RWPE1 (cell line): ENCODE data around the gene ZEB2.

Source experiments
- CTCF ChIA-PET: fragments of 350-600 bp; sonication (Branson Sonifier 250); formaldehyde crosslinking; extraction: SDS; loops from one replicate; lab custom pipeline; 2021; lab: Yijun Ruan, JAX
- POLR2A ChIA-PET: fragments of 400-600 bp; formaldehyde crosslinking; extraction: SDS; loops from one replicate; lab custom pipeline; 2020; ENCODE audit warnings: antibody characterized with exemption; ENCODE audit not compliant: low non-redundant PET; lab: Yijun Ruan, JAX
- DNase-seq: peaks from one replicate; pipeline ENCODE4 v3.0.0; 2012; ENCODE audit warnings: low spot score
- H3K27ac ChIP-seq: fragments of 450-650 bp; 2 replicates; pipeline ENCODE4 v1.5.1; 2017
- TF ChIP-seq, protein P1 (sequence below): fragments of 450-650 bp; conservative IDR thresholded peaks from 2 replicates; pipeline ENCODE4 v1.5.1; 2017; ENCODE audit warnings: low read depth, mild to moderate bottlenecking

The ZEB2 gene

DNA sequence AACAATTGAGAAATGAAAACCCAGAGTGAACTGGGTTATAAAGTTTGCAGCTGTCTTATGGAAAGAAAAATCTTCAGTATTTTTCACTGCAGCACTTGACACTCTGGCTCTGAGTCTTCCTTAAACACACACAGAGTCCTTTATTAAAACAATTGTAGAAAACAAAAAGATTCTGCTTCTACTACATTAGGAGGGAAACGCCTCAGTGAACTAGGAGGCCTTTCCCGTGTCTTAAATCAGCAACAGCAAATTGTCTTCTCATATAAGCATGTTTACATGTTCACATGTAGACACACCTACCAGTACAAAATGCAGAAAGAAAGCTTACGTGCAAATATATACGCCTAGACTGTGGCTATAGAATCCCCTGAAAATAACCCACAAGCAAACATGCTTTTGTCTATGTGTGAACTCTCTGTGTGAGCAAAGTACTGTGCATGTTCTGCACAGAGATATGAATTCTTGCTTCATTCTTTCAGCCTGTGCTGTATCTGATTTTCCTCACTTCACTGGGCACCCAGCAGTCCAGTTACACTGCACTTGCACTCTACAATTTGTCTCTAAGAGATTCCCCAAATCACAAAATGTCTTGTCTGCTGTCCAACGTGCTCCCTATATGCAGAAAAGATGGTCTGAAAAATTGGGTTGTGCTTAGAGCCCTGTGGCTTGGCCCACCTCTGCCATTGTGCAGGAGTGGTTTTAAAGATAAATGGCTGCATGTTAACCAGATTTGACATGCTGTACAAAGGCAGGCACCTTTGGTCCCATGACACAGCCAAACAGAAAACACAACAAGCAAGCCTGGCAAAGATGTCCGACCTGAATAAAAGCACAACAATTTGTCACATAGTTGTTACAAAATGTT, 24.5 kb downstream of the ZEB2 start:
- ChIA-PET POLR2A (no interaction called here), CTCF (interaction anchor here (0.6 to 0.7 kb wide), 2 partner anchors 221 to 1682 kb away, joined by 3 read pairs; no protein-coding TSS in a partner anchor)
- H3K27ac ChIP-seq: no peak overlapping the region
- no peak for DNase-seq
- TF ChIP-seq, protein P1, sequence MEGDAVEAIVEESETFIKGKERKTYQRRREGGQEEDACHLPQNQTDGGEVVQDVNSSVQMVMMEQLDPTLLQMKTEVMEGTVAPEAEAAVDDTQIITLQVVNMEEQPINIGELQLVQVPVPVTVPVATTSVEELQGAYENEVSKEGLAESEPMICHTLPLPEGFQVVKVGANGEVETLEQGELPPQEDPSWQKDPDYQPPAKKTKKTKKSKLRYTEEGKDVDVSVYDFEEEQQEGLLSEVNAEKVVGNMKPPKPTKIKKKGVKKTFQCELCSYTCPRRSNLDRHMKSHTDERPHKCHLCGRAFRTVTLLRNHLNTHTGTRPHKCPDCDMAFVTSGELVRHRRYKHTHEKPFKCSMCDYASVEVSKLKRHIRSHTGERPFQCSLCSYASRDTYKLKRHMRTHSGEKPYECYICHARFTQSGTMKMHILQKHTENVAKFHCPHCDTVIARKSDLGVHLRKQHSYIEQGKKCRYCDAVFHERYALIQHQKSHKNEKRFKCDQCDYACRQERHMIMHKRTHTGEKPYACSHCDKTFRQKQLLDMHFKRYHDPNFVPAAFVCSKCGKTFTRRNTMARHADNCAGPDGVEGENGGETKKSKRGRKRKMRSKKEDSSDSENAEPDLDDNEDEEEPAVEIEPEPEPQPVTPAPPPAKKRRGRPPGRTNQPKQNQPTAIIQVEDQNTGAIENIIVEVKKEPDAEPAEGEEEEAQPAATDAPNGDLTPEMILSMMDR: no peak

DNA sequence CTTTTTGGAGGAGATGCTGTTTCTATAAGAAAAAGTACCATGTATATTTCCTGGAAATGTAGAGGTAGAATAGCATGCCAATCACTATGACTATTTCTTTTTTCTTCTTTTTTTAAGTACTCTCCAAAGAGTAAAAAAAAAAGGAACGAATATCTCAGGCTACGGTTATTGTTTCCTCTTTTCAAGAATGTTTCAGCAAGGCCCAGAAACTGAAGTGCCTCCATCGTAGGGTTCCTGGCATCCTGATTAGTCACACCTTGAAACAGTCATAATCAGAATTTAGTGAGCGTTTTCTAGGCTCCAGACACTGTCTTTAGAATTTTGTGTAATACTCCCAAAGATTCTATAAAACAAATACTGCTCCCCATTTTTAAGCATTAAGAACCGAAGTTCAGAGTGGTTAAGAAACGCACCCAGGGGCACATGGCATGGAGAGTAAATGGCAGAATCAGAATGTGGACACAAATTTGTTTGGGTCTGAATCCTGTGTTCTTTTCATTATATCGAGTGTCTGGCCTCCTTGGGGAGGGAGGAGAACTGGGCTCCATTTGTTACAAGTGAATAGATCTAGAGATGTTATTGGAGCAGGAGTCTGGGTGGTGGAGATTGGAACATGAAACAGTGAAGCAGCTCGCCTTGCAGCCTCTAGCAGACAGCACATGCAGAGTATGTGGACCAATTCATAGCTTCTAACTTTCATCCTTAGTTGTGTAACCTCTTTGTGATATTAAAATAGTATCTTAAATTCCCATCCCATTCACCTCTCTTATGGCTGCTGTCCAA, 26.7 kb downstream of the ZEB2 start:
- ChIA-PET CTCF (no interaction called here), POLR2A (no interaction called here)
- H3K27ac ChIP-seq: no peak overlapping the region
- TF ChIP-seq, protein P1: no peak
- no peak for DNase-seq

DNA sequence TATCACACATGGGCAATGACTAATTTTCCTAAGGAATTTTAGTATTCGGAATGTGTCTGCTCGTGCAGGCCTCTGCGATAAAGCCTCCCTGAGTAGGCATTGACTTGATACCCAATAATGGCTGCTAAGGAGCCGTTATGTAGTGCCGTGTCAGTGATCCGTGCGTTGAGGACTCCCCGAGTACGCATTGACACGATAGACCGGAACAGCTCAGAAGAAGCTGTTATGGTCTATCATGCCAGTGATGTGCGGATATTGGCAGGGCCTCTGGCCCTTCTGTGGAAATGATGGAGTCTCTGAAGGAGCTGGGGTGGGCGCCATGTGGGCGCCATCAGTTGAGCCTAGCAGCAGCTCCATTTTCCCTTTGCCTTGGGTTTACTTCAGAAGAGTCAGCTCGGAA, 29.1 kb downstream of the ZEB2 start:
- H3K27ac ChIP-seq: no peak overlapping the region
- CTCF ChIA-PET: interaction anchor here (0.6 to 0.7 kb wide), 2 partner anchors 11 to 277 kb away, joined by 3 to 7 read pairs; no protein-coding TSS in a partner anchor
- TF ChIP-seq, protein P1: no peak
- POLR2A ChIA-PET: no interaction called here
- no peak for DNase-seq

DNA sequence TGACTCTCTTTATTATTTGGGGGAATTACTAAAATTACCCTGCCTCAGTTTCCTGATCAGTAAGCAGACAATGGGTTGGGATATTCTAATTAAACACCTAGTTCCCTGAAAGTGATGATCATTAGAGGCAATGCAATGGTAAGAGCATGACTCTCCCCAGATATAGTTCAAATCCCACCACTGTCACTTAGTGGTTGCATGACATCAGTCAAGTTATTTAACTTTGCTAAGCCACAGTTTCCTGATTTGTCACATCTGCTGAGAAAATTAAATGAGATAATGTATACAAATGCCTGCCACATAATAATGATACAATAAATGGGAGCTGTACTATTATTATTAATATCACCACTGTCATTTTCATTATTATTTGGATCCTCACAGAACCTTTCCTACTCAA, 29.9 kb downstream of the ZEB2 start:
- CTCF ChIA-PET: interaction anchor here (0.6 kb wide), 1 partner anchor 12 kb away, joined by 3 read pairs; no protein-coding TSS in a partner anchor
- POLR2A ChIA-PET: no interaction called here
- TF ChIP-seq, protein P1: no peak
- no peak overlapping the region for H3K27ac ChIP-seq
- no peak for DNase-seq

DNA sequence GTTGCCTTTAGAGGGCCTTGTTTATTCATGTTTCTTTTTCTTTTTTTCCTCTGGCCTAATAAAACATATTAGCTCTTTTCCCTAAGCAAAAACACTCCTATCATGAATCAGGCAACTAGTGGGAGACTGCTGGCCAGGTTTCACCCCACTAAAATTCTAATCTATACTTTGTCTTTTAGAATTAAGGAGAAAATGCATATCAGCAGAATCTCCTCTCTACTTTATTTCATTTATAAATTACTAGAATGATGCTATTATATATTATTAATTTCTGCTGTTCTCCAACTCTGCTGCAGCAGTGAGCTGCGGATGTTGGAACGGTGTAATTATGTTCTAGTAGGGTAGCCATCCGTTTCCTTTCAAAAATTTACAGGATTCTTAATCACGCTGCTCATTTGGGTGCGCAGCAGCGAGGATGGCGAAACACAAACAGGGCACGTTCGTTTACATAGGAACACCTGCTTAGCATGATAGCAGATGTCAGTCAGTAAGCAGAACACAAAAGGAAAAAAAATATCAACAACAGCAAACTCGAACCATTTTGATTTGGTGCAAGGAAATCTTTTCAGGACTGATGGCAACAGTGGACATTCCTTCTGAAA, 30.5 kb downstream of the ZEB2 start:
- no peak overlapping the region for H3K27ac ChIP-seq
- TF ChIP-seq, protein P1: no peak
- ChIA-PET POLR2A (no interaction called here), CTCF (no interaction called here)
- no peak for DNase-seq
